ENCODE measurements around the gene PGP. TPM values are rescaled to one million over a fixed set of nuclear protein-coding genes. Genes with fewer than 3 reads are reported as not detected.

The PGP gene
- total RNA-seq, 1 experiment from 2014 or later: 38.3 TPM

DNA sequence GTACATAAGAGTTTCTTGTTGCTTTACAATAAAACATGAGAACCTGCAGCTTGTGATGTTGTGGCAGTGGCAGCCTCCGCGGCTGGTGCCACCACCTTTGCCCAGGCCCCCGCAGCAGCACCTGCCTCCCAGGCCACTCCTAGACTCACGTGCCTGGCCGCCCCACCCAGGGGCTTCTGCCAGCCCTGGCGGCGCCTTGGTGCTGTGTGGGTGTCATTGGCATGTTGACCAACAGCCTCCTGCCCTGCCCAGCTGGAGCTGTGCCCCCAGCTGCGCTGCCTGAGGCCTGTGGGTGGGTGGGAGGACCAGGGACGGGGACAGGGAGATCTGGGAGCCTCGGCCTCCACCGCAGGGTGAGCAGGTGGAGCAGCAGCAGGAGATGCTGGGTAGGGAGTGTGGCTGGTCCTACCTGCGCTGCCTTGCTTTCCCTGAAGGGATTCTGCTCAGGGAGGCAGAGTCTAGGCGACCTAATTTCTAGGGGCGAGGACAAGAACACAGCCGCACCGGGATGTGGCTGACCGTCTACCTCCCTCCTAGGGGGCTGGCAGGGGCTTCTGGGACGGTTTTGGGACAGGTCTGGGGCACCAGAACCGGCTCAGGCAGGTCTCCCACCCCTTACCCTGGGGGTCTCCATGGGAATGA, 21.2 kb upstream of the PGP start:
- H4K91ac ChIP-seq (ENCODE audit: insufficient read length, low read depth, low read length): no peak overlapping the region
- peaks cover 13% of the 10 kb centered on the region for H3K23me2 ChIP-seq (ENCODE audit: insufficient read length, low read depth, low read length, poor library complexity, severe bottlenecking)
- H3K27ac ChIP-seq (ENCODE audit: insufficient read length, low read depth, low read length): no peak overlapping the region
- H3K36me3 Mint-ChIP-seq (ENCODE audit: insufficient read depth in 1 of 3, low read depth in 3 of 3): peaks cover 2 to 24% (median 8%) of the 10 kb centered on the region in 3 experiments; a peak in 6 of 7 replicates
- H3K4me1 Mint-ChIP-seq: peaks cover 0 to 3% of the 10 kb centered on the region in 2 experiments; a peak in 1 of 4 replicates
- no CpG with 5 or more reads among the region's 19 CpGs for WGBS (ENCODE audit: extremely low coverage, insufficient read length, low lambda C conversion rate)
- H3K23ac ChIP-seq (ENCODE audit: insufficient read length, low read depth, low read length): no peak overlapping the region
- no peak overlapping the region for H3T11ph ChIP-seq (ENCODE audit: low read length)
- H3K56ac ChIP-seq (ENCODE audit: insufficient read length, low read depth, low read length): no peak overlapping the region
- no peak overlapping the region for H3K27ac Mint-ChIP-seq
- peaks cover 16% of the 10 kb centered on the region for H3K27me3 Mint-ChIP-seq (ENCODE audit: low read depth)
- H2BK12ac ChIP-seq (ENCODE audit: insufficient read length, low read depth, low read length): no peak overlapping the region
- no peak overlapping the region for H3K9ac ChIP-seq (ENCODE audit: extremely low read depth, insufficient read length, low read length)
- no peak overlapping the region for H2AFZ ChIP-seq (ENCODE audit: low read length)
- H4K5ac ChIP-seq (ENCODE audit: insufficient read length, low read depth, low read length): no peak overlapping the region
- H4K8ac ChIP-seq (replicated peaks; ENCODE audit: insufficient read length, low read depth, low read length): no peak overlapping the region
- H4K20me1 ChIP-seq (ENCODE audit: control insufficient read depth, insufficient read depth, insufficient read length): no peaks in the 10 kb centered on the region
- peak overlapping the region in 1 of 2 experiments; percentile 58; a peak in 1 of 5 replicates for H3K4me3 Mint-ChIP-seq
- H3K4me2 ChIP-seq (ENCODE audit: insufficient read depth, insufficient read length, low read length): peak overlapping the region; percentile 67
- no peak for DNase-seq
- H2BK120ac ChIP-seq (ENCODE audit: low read depth, low read length, poor library complexity, severe bottlenecking): no peak overlapping the region
- no peak overlapping the region for H2AK5ac ChIP-seq (ENCODE audit: insufficient read length, low read length)
- H3K9me3 ChIP-seq (ENCODE audit: control insufficient read depth, low read depth, low read length): no peaks in the 10 kb centered on the region
- H2BK15ac ChIP-seq (ENCODE audit: low read depth, low read length): no peak overlapping the region
- no peaks in the 10 kb centered on the region for H3K79me2 ChIP-seq (ENCODE audit: insufficient read depth, low read length)
- H3K27me3 ChIP-seq (ENCODE audit: insufficient read depth, low read length): peaks cover 2% of the 10 kb centered on the region; the same call in 1 of the 2 replicates
- H3K4ac ChIP-seq (ENCODE audit: low read depth, low read length): no peak overlapping the region
- no peak overlapping the region for H3K18ac ChIP-seq (ENCODE audit: insufficient read length, low read depth, low read length)
- no peak overlapping the region for H3K14ac ChIP-seq (ENCODE audit: insufficient read depth, low read length)
- no peaks in the 10 kb centered on the region for H3K4me1 ChIP-seq (ENCODE audit: insufficient read depth, low read length)
- no peaks in the 10 kb centered on the region for H3K79me1 ChIP-seq (ENCODE audit: insufficient read depth, low read depth, low read length, poor library complexity, severe bottlenecking)
- no peak overlapping the region for H2BK5ac ChIP-seq (ENCODE audit: insufficient read length, low read length)
- no peak overlapping the region for H2BK20ac ChIP-seq (ENCODE audit: low read depth, low read length, poor library complexity, severe bottlenecking)
- no peaks in the 10 kb centered on the region for H3K9me3 Mint-ChIP-seq
- TF ChIP-seq, protein P1, sequence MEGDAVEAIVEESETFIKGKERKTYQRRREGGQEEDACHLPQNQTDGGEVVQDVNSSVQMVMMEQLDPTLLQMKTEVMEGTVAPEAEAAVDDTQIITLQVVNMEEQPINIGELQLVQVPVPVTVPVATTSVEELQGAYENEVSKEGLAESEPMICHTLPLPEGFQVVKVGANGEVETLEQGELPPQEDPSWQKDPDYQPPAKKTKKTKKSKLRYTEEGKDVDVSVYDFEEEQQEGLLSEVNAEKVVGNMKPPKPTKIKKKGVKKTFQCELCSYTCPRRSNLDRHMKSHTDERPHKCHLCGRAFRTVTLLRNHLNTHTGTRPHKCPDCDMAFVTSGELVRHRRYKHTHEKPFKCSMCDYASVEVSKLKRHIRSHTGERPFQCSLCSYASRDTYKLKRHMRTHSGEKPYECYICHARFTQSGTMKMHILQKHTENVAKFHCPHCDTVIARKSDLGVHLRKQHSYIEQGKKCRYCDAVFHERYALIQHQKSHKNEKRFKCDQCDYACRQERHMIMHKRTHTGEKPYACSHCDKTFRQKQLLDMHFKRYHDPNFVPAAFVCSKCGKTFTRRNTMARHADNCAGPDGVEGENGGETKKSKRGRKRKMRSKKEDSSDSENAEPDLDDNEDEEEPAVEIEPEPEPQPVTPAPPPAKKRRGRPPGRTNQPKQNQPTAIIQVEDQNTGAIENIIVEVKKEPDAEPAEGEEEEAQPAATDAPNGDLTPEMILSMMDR (conservative IDR thresholded peaks at IDR 0.05): no peak

Data from H9 (cell line).